Stimulated activated memory B cell treated with anti-CD40 and anti-IgM and Interleukin-4, amounts not matched to agents 10 μg/mL and 1 μg/mL and 100 μg/mL, for 72 hours (primary cell): ENCODE measurements around the gene GRAMD1B.

ENCODE experiments used
- ATAC-seq: fragments of 150-1000 bp; cut with Tn5 transposase; 2 replicates; pipeline ENCODE4 v1.10.0; 2021
- H3K27ac Mint-ChIP-seq: one replicate; pipeline ENCODE4 v1.8.0; 2022; ENCODE audit warnings: mild to moderate bottlenecking, mixed read lengths
- H3K27me3 Mint-ChIP-seq: one replicate; pipeline ENCODE4 v1.8.0; 2022; ENCODE audit warnings: mixed read lengths
- H3K36me3 Mint-ChIP-seq: one replicate; pipeline ENCODE4 v1.8.0; 2022; ENCODE audit warnings: mixed read lengths
- H3K4me1 Mint-ChIP-seq: one replicate; pipeline ENCODE4 v1.8.0; 2022; ENCODE audit warnings: mixed read lengths
- H3K4me3 Mint-ChIP-seq: one replicate; pipeline ENCODE4 v1.8.0; 2022; ENCODE audit warnings: mild to moderate bottlenecking, moderate library complexity, mixed read lengths
- H3K9me3 Mint-ChIP-seq: one replicate; pipeline ENCODE4 v1.8.0; 2022; ENCODE audit warnings: mixed read lengths

Gene GRAMD1B

DNA sequence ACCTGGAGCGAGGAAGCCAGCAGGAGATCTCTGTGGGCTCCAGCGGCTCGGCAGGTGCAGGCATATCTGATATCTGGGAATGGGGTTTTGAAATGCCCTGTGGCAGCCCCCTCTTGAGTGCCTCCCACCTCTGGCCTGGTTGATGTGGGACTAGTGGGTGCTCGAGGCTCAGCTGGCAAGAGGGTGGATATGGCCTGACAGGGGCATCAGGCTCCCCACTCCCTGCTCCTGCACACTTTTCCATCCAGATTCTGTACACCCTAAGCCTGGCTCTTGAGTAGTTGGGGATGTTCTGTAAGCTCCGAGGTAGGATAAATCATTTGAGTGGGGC is 149.4 kb downstream of the GRAMD1B start:
- peaks cover 23% of the 10 kb centered on the region for H3K4me1 Mint-ChIP-seq

DNA sequence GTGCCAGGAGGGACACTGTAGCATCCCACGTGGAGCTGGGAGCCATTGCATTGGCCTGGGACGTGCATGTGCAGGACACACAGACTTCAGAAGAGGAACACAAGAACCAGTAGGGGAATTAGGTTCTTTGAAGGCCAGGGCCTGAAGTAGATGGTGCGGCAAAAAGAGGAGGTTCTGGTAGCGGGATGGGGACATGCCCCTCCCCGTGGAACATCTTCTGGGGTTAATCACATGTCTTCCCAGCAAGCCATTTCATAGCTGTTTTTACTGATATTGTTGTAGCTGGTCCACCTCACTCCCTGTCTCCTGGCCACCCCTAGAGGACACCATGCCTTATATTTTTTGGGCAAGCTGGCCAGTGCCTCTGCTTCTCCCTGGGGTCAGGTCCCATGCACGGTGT is 150.1 kb downstream of the GRAMD1B start:
- H3K4me3 Mint-ChIP-seq = no peak overlapping the region
- ATAC-seq = no peak
- H3K27me3 Mint-ChIP-seq = peaks cover 25% of the 10 kb centered on the region
- H3K4me1 Mint-ChIP-seq = peaks cover 23% of the 10 kb centered on the region
- no peak overlapping the region for H3K27ac Mint-ChIP-seq
- peaks cover 3% of the 10 kb centered on the region for H3K9me3 Mint-ChIP-seq
- no peaks in the 10 kb centered on the region for H3K36me3 Mint-ChIP-seq

More for the DNA sequence above, 149.4 kb downstream of the GRAMD1B start:
- H3K9me3 Mint-ChIP-seq = peaks cover 3% of the 10 kb centered on the region
- no peak for ATAC-seq
- no peaks in the 10 kb centered on the region for H3K36me3 Mint-ChIP-seq
- no peak overlapping the region for H3K27ac Mint-ChIP-seq
- no peak overlapping the region for H3K4me3 Mint-ChIP-seq
- H3K27me3 Mint-ChIP-seq = peaks cover 25% of the 10 kb centered on the region

GRCh38 chr11:123580557-123581275 is 150.6 kb downstream of the GRAMD1B start:
- Mint-ChIP-seq H3K4me3 (no peak overlapping the region), H3K4me1 (peaks cover 23% of the 10 kb centered on the region), H3K27ac (no peak overlapping the region), H3K36me3 (no peaks in the 10 kb centered on the region), H3K9me3 (peaks cover 3% of the 10 kb centered on the region), H3K27me3 (peaks cover 25% of the 10 kb centered on the region)
- ATAC-seq = peak; percentile 72

DNA sequence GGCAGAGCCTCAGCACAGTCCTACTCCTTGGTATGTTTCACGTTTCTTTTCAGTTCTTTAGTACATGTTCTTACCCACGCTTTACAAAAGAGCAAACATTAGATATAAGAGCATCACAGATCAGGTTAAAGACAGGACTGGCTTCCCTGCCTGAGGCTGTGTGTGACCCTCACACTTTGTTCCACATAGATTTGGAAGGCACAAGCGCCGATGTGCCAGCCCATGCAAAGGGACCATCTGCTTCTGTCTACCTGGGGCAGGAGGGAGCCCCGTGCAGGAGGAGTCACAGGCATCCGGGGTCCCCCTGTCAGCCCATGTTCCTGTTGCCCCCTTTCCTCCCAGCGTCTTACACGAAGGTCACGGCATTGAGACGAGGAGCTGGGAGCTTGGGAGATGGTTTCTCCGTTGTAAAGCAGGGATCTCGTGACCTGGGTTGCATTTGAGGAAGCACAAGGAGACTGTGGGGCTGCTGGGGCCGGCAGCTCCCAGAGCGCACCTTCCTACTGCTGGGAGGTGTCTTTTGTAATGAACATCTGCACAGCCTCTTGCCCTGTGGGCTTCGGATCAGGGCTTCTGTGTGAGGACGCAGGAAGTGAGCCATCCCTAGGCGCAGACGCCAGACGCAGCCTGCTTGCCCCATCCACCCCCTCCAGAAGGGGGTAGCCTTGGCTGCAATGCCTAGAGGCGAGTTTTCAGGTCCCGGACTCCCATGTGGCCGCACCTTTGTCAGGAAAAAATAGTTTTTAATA is 151.8 kb downstream of the GRAMD1B start:
- Mint-ChIP-seq H3K36me3 (no peaks in the 10 kb centered on the region), H3K4me3 (no peak overlapping the region), H3K9me3 (peaks cover 3% of the 10 kb centered on the region), H3K4me1 (peaks cover 15% of the 10 kb centered on the region), H3K27me3 (peaks cover 25% of the 10 kb centered on the region), H3K27ac (no peak overlapping the region)
- no peak for ATAC-seq

GRCh38 chr11:123582992-123583504 is 153.0 kb downstream of the GRAMD1B start:
- peaks cover 25% of the 10 kb centered on the region for H3K27me3 Mint-ChIP-seq
- peaks cover 9% of the 10 kb centered on the region for H3K4me1 Mint-ChIP-seq
- no peak overlapping the region for H3K4me3 Mint-ChIP-seq
- no peak overlapping the region for H3K27ac Mint-ChIP-seq
- no peak for ATAC-seq
- H3K9me3 Mint-ChIP-seq = peaks cover 3% of the 10 kb centered on the region
- H3K36me3 Mint-ChIP-seq = no peaks in the 10 kb centered on the region

- no peak overlapping the region for H3K4me3 Mint-ChIP-seq
- H3K4me1 Mint-ChIP-seq = peaks cover 9% of the 10 kb centered on the region
- peaks cover 3% of the 10 kb centered on the region for H3K9me3 Mint-ChIP-seq
- peaks cover 25% of the 10 kb centered on the region for H3K27me3 Mint-ChIP-seq
- H3K36me3 Mint-ChIP-seq = no peaks in the 10 kb centered on the region
- H3K27ac Mint-ChIP-seq = no peak overlapping the region
- ATAC-seq = no peak
Measured at GRCh38 chr11:123584186-123584585, 154.1 kb downstream of the GRAMD1B start.

GRCh38 chr11:123584737-123585136 is 154.7 kb downstream of the GRAMD1B start:
- no peak overlapping the region for H3K4me3 Mint-ChIP-seq
- H3K9me3 Mint-ChIP-seq = peaks cover 3% of the 10 kb centered on the region
- H3K4me1 Mint-ChIP-seq = peaks cover 9% of the 10 kb centered on the region
- peaks cover 22% of the 10 kb centered on the region for H3K27me3 Mint-ChIP-seq
- no peak for ATAC-seq
- H3K36me3 Mint-ChIP-seq = no peaks in the 10 kb centered on the region
- no peak overlapping the region for H3K27ac Mint-ChIP-seq

- H3K9me3 Mint-ChIP-seq = peaks cover 3% of the 10 kb centered on the region
Measured at GRCh38 chr11:123585206-123585605, 155.1 kb downstream of the GRAMD1B start.

DNA sequence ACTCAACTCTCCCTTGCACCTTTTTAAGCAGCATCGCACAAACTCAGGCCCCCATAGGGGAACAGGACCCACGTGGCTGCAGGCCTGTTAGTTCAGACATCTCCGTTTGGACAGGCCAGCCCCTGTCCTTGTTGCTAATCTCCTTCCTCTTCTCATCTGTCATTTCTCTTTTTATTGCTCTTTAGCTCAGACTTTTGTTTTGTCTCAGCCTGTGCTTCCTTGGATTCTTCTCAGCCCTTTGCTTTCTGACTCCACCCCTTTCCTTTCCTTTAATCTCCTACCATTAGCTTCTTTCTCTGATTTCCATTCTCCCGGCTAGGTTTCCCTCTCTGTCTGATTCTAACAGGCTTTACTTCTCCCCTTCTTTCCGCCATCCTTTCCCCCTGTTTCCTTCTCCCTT is 155.6 kb downstream of the GRAMD1B start:
- no peak for ATAC-seq
- no peaks in the 10 kb centered on the region for H3K36me3 Mint-ChIP-seq
- H3K27me3 Mint-ChIP-seq = peaks cover 12% of the 10 kb centered on the region
- no peak overlapping the region for H3K4me3 Mint-ChIP-seq
- H3K27ac Mint-ChIP-seq = no peak overlapping the region
- H3K9me3 Mint-ChIP-seq = peaks cover 3% of the 10 kb centered on the region
- H3K4me1 Mint-ChIP-seq = peaks cover 4% of the 10 kb centered on the region

More at GRCh38 chr11:123585206-123585605, 155.1 kb downstream of the GRAMD1B start:
- peaks cover 9% of the 10 kb centered on the region for H3K4me1 Mint-ChIP-seq
- H3K4me3 Mint-ChIP-seq = no peak overlapping the region
- H3K27ac Mint-ChIP-seq = no peak overlapping the region
- peaks cover 17% of the 10 kb centered on the region for H3K27me3 Mint-ChIP-seq
- ATAC-seq = no peak
- H3K36me3 Mint-ChIP-seq = no peaks in the 10 kb centered on the region

- Mint-ChIP-seq H3K9me3 (peaks cover 3% of the 10 kb centered on the region), H3K36me3 (no peaks in the 10 kb centered on the region), H3K27me3 (peaks cover 3% of the 10 kb centered on the region), H3K27ac (no peak overlapping the region), H3K4me1 (no peaks in the 10 kb centered on the region), H3K4me3 (no peak overlapping the region)
- no peak for ATAC-seq
Measured at GRCh38 chr11:123586568-123586967, 156.5 kb downstream of the GRAMD1B start.

DNA sequence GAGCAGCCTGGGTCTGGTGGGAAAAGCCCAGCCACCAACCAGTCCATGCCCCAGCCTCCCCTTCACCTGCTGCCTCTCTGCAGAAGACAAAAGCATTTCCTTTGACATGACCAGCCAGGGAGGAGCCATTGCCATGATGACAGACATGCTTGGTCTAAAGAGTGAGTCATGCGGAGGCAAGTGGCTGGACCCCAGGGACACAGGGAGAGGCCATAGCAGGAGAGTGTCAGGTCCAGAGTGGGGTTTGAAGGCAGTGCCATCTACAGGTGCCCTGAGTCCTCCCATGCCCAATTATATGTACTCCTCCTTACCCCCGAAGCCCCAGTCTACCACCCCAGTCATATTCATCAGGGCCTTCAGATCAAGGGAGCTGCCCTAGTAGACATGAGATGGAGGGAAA is 157.0 kb downstream of the GRAMD1B start:
- no peak overlapping the region for H3K4me3 Mint-ChIP-seq
- ATAC-seq = no peak
- no peaks in the 10 kb centered on the region for H3K27me3 Mint-ChIP-seq
- no peak overlapping the region for H3K27ac Mint-ChIP-seq
- no peaks in the 10 kb centered on the region for H3K4me1 Mint-ChIP-seq
- peaks cover 3% of the 10 kb centered on the region for H3K9me3 Mint-ChIP-seq
- H3K36me3 Mint-ChIP-seq = no peaks in the 10 kb centered on the region

DNA sequence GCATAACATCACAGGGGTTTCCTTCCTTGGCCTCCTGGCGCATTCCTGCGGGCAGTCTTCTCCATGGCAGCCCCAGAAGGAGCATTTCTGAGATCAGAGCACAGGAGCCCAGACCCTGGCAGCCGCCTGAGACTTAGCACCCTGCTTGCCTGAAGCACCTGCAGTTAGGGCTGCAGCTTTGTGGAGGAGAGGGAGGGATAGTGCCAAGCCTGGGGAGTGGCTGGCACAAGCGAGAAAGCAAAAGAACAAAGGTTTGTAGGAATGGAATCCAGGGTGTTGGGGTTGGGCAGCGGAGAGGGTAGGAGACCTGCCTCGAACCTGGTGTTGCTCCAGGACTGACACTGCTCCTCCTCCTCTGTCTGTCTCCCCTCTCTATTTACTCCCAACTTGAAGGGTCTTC is 157.5 kb downstream of the GRAMD1B start:
- no peak overlapping the region for H3K4me3 Mint-ChIP-seq
- peaks cover 3% of the 10 kb centered on the region for H3K9me3 Mint-ChIP-seq
- no peaks in the 10 kb centered on the region for H3K36me3 Mint-ChIP-seq
- ATAC-seq = no peak
- H3K27me3 Mint-ChIP-seq = no peaks in the 10 kb centered on the region
- no peak overlapping the region for H3K27ac Mint-ChIP-seq
- no peaks in the 10 kb centered on the region for H3K4me1 Mint-ChIP-seq

GRCh38 chr11:123588117-123588863 is 158.2 kb downstream of the GRAMD1B start:
- no peaks in the 10 kb centered on the region for H3K36me3 Mint-ChIP-seq
- ATAC-seq = no peak
- H3K27ac Mint-ChIP-seq = no peak overlapping the region
- no peaks in the 10 kb centered on the region for H3K9me3 Mint-ChIP-seq
- no peaks in the 10 kb centered on the region for H3K4me1 Mint-ChIP-seq
- no peak overlapping the region for H3K4me3 Mint-ChIP-seq
- H3K27me3 Mint-ChIP-seq = no peaks in the 10 kb centered on the region

DNA sequence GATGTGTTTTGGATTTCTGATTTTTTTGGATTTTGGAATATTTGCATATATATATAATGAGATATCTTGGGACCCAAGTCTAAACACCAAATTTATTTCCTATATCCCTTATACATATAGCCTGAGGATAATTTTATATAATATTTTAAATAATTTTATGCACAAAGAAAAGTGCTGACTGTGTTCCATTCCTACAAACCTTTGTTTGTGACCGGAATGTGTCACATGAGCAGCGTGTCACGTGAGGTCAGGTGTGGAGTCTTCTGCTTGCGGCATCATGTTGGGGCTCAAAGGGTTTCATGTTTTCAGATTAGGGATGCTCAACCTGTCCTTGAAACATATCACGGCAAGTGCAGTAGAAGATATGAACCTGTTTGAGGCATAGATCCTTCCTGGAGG is 158.8 kb downstream of the GRAMD1B start:
- Mint-ChIP-seq H3K4me3 (no peak overlapping the region), H3K9me3 (no peaks in the 10 kb centered on the region), H3K4me1 (no peaks in the 10 kb centered on the region), H3K27ac (no peak overlapping the region), H3K27me3 (no peaks in the 10 kb centered on the region), H3K36me3 (no peaks in the 10 kb centered on the region)
- no peak for ATAC-seq

DNA sequence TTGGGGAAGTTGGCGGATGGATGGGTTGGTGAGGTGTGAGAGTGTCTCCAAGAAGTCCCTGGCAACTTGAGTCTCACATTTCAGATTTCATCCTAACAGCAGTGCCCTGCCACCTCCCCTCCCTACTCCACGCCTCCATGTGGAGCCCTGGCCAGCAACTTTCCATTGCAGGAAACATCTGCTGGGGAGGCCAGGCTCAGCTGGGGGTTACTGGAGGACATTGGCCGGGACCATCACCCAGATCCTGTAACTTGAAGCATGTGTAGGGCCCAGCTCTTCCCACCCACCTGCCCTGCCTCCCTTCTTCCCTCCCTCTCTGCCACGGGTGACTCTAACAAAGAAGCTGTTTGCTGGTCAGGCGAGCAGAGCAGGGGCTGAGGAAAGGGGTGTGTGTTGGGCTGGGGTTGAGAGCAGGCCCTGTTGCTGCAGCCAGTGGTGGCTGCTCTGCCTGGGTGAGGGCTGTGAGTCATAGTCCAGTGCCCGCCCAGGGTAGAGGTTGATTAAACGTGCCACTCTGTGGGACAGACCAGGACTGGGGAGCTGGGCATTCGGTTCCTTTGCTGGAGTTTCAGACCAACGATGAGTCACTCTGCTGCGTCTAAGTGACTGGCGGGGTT is 160.3 kb downstream of the GRAMD1B start:
- Mint-ChIP-seq H3K4me3 (no peak overlapping the region), H3K27ac (no peak overlapping the region), H3K36me3 (no peaks in the 10 kb centered on the region), H3K4me1 (no peaks in the 10 kb centered on the region), H3K27me3 (no peaks in the 10 kb centered on the region), H3K9me3 (no peaks in the 10 kb centered on the region)
- ATAC-seq = no peak
